ENCODE data around the gene CITED2.

Gene CITED2

GRCh38 chr6:139386404-139386803 is 12.0 kb upstream of the CITED2 start:
- DNase-seq: no peak

GRCh38 chr6:139381216-139381865 is 6.9 kb upstream of the CITED2 start:
- no peak for DNase-seq

- DNase-seq: no peak
Observed at GRCh38 chr6:139380611-139381010, 6.2 kb upstream of the CITED2 start.

- DNase-seq: no peak
Observed at GRCh38 chr6:139380168-139380567, 5.7 kb upstream of the CITED2 start.

GRCh38 chr6:139378882-139379341 is 4.5 kb upstream of the CITED2 start:
- no peak for DNase-seq

- no peak for DNase-seq
Observed at GRCh38 chr6:139378226-139378625, 3.8 kb upstream of the CITED2 start.

- no peak for DNase-seq
Observed at GRCh38 chr6:139376604-139377218, 2.3 kb upstream of the CITED2 start.

- peak in 9 of 56 donors; percentile 15 to 64 (median 51) for DNase-seq
Observed at GRCh38 chr6:139376017-139376330, 1.5 kb upstream of the CITED2 start.

GRCh38 chr6:139375226-139376016 is 973 bp upstream of the CITED2 start:
- DNase-seq: peak in 54 of 56 donors; percentile 43 to 91 (median 76)

GRCh38 chr6:139373928-139374356 is 506 bp downstream of the CITED2 start:
- peak in 3 of 56 donors; percentile 33 to 49 (median 39) for DNase-seq

GRCh38 chr6:139373154-139373927 is 1.1 kb downstream of the CITED2 start:
- peak in 53 of 56 donors; percentile 19 to 81 (median 56) for DNase-seq

GRCh38 chr6:139372326-139373153 is 1.9 kb downstream of the CITED2 start:
- DNase-seq: no peak

GRCh38 chr6:139371421-139372203 is 2.8 kb downstream of the CITED2 start:
- DNase-seq: no peak

- DNase-seq: no peak
Observed at GRCh38 chr6:139370999-139371345, 3.5 kb downstream of the CITED2 start.

- no peak for DNase-seq
Observed at GRCh38 chr6:139370283-139370998, 4.0 kb downstream of the CITED2 start.

- DNase-seq: peak in 3 of 56 donors; percentile 3 to 27 (median 11)
Observed at GRCh38 chr6:139369568-139370282, 4.7 kb downstream of the CITED2 start.

- no peak for DNase-seq
Observed at GRCh38 chr6:139369068-139369467, 5.4 kb downstream of the CITED2 start.

GRCh38 chr6:139368661-139369060 is 5.8 kb downstream of the CITED2 start:
- no peak for DNase-seq
